ENCODE results near the gene CGGBP1. TPM values are rescaled to one million over a fixed set of nuclear protein-coding genes. Genes with fewer than 3 reads are reported as not detected.

Gene CGGBP1
- total RNA-seq, 1 donor = 104 TPM

DNA sequence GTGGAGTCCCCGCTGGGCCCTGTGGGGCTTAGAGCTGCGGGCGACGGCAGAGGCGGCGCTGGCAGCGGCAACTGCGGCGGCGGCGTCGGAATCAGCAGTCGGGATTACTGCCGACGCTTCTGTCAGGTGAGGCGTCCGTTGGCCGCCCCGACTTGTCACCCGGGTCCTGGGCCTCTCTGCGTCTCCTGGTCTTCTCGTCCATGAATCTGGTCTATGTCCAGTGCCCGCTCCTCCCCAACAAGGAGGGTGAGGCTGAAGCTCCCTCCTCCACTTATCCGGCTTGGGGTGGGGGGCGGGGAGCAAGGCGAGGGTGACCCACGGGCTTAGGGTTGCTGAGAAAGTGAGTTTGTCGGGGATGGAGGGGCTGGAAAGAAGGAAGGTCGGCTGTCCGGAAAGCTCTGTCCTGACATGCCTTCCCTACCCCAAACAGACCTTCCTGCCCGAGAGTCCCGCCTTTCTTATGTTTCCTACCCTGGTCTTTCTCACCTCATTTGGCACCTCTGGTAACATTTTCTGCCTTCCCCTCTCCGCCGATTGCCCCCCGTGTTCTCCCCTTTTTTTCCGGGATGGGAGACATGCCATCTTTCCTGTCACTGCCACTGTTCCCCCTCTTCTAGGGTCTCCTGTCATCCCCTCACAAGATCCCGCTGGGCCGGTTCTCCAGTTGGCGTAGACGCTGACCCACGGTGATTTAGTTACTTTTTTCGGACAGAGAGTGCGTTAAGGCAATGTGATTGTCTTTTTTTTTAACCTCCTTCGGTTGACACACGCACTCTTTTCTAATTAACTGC is 770 bp upstream of the CGGBP1 start:
- peak; percentile 16 for DNase-seq (ENCODE audit: low read depth)
- H3K4me3 ChIP-seq (ENCODE audit: low read depth, low read length) = peak overlapping the region; percentile 83
- TF ChIP-seq CTCF (IDR thresholded peaks at IDR 0.05; ENCODE audit: insufficient read depth, low read length) = no peak

DNA sequence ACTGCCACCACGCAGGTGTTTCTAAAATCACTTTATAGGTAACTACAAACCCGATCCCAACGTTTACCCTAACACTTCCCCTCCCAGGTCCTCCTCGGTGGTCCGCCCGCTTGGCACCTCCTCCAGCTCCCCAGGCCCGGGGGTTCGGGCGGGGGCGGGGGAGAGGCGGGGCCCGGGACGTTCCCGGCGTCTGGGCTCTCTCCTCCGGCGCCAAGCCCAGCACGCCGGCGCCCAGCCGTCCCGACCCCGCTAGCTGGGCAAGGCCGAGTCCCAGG is 562 bp downstream of the CGGBP1 start:
- no peak for TF ChIP-seq CTCF (IDR thresholded peaks at IDR 0.05; ENCODE audit: insufficient read depth, low read length)
- peak overlapping the region; percentile 72 for H3K4me3 ChIP-seq (ENCODE audit: low read depth, low read length)
- no peak for DNase-seq (ENCODE audit: low read depth)

- H3K4me3 ChIP-seq (ENCODE audit: low read depth, low read length) = peak overlapping the region; percentile 72
- DNase-seq (ENCODE audit: low read depth) = peak; percentile 49
- TF ChIP-seq CTCF (IDR thresholded peaks at IDR 0.05; ENCODE audit: insufficient read depth, low read length) = peak; percentile 46
Measured at GRCh38 chr3:88057630-88058305, 1.0 kb downstream of the CGGBP1 start.

GRCh38 chr3:88046766-88047165 is 12.0 kb downstream of the CGGBP1 start:
- no peak for TF ChIP-seq CTCF (IDR thresholded peaks at IDR 0.05; ENCODE audit: insufficient read depth, low read length)
- no peak for DNase-seq (ENCODE audit: low read depth)
- H3K4me3 ChIP-seq (ENCODE audit: low read depth, low read length) = no peak overlapping the region

- DNase-seq (ENCODE audit: low read depth) = peak; percentile 35
- H3K4me3 ChIP-seq (ENCODE audit: low read depth, low read length) = no peak overlapping the region
- TF ChIP-seq CTCF (IDR thresholded peaks at IDR 0.05; ENCODE audit: insufficient read depth, low read length) = no peak
Measured at GRCh38 chr3:88044411-88044810, 14.4 kb downstream of the CGGBP1 start.

- TF ChIP-seq CTCF (IDR thresholded peaks at IDR 0.05; ENCODE audit: insufficient read depth, low read length) = no peak
- no peak overlapping the region for H3K4me3 ChIP-seq (ENCODE audit: low read depth, low read length)
- DNase-seq (ENCODE audit: low read depth) = no peak
Measured at GRCh38 chr3:88041005-88041404, 17.8 kb downstream of the CGGBP1 start.

Data from fibroblast of the aortic adventitia (primary cell).